Measurements from ENCODE around the gene GZMM. TPM values are rescaled to one million over a fixed set of nuclear protein-coding genes. Genes with fewer than 3 reads are reported as not detected.

GZMM gene
- total RNA-seq, 2 experiments from 2014 or later = 52.7 to 58.5 TPM

GRCh38 chr19:496112-496665 is 47.7 kb upstream of the GZMM start, which contains the start of gene MADCAM1:
TSS of gene MADCAM1 (plus strand) at chr19:496486. CDS start at chr19:496500, 14 bp downstream.
- no peaks in the 10 kb centered on the region for H3K36me3 Mint-ChIP-seq (ENCODE audit: low read depth)
- intact Hi-C loops (cut with micrococcal nuclease) = no loop called here
- POLR2A ChIA-PET = interaction anchor here (1.3 to 2.6 kb wide), 2 partner anchors 9 to 10 kb away, joined by 4 to 10 read pairs; no protein-coding TSS in a partner anchor
- H3K4me1 Mint-ChIP-seq (ENCODE audit: low read depth) = peaks cover 2% of the 10 kb centered on the region
- peaks cover 2% of the 10 kb centered on the region for H3K9me3 Mint-ChIP-seq
- H3K4me3 Mint-ChIP-seq = no peak within 1 kb of the TSS
- no peak for TF ChIP-seq CTCF (IDR thresholded peaks at IDR 0.05)
- CTCF ChIA-PET = interaction anchor here (1.3 to 3.0 kb wide), 3 partner anchors 9 to 15 kb away, joined by 7 to 22 read pairs (median 9); partner anchors contain the start of gene TPGS1
- H3K27me3 Mint-ChIP-seq = peaks cover 18% of the 10 kb centered on the region
- no peak for DNase-seq
- ATAC-seq = no peak
- no peak within 1 kb of the TSS for H3K27ac Mint-ChIP-seq

DNA sequence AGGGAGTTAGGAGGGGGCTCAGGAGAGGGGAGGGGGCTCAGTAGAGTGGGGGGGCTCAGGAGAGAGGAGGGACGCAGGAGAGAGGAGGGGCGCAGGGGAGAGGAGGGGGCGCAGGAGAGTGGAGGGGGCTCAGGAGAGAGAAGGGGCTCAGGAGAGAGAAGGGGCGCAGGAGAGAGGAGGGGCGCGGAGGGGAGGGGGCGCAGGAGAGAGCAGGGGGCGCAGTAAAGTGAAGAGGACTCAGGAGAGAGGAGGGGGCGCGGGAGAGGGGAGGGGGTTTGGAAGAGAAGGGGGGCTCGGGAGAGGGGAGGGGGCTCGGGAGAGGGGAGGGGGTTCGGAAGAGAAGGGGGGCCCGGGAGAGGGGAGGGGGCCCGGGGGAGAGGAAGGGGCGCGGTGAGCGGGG is 46.9 kb upstream of the GZMM start:
- no peak overlapping the region for H3K4me3 Mint-ChIP-seq
- intact Hi-C loops (cut with micrococcal nuclease) = no loop called here
- TF ChIP-seq CTCF (IDR thresholded peaks at IDR 0.05) = no peak
- no peak overlapping the region for H3K27ac Mint-ChIP-seq
- CTCF ChIA-PET = no interaction called here
- peaks cover 18% of the 10 kb centered on the region for H3K27me3 Mint-ChIP-seq
- no peak for DNase-seq
- no peaks in the 10 kb centered on the region for H3K36me3 Mint-ChIP-seq (ENCODE audit: low read depth)
- peaks cover 2% of the 10 kb centered on the region for H3K9me3 Mint-ChIP-seq
- peaks cover 2% of the 10 kb centered on the region for H3K4me1 Mint-ChIP-seq (ENCODE audit: low read depth)
- no peak for ATAC-seq
- POLR2A ChIA-PET = interaction anchor here (2.6 kb wide), 1 partner anchor 10 kb away, joined by 10 read pairs; no protein-coding TSS in a partner anchor

DNA sequence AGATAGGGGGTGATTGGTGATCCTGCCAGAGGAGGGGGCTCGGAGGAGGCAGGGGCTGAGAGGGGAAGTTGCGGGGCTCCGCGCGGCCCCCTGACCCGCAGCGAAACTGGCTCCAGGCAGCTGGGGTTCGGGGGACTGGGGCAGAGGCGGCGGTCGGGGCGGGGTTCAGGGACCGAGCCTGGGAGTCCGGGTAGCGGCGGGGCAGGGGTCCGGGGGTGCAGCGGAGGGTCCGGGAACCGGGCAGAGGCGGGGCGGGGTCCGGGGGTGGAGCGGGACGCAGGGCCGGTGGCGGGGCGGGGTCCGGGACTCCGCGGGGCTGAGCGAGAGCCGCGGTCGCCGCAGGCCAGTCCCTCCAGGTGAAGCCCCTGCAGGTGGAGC is 46.4 kb upstream of the GZMM start:
- Mint-ChIP-seq H3K27me3 (peaks cover 18% of the 10 kb centered on the region), H3K4me3 (no peak overlapping the region), H3K9me3 (peaks cover 2% of the 10 kb centered on the region), H3K27ac (no peak overlapping the region), H3K36me3 (ENCODE audit: low read depth) (no peaks in the 10 kb centered on the region), H3K4me1 (ENCODE audit: low read depth) (peaks cover 3% of the 10 kb centered on the region)
- ATAC-seq (no peak), DNase-seq (no peak)
- ChIA-PET CTCF (interaction anchor here (1.1 to 1.4 kb wide), 2 partner anchors 9 to 14 kb away, joined by 4 to 8 read pairs; partner anchors contain the start of gene TPGS1), POLR2A (interaction anchor here (2.6 kb wide), 1 partner anchor 9 kb away, joined by 10 read pairs; no protein-coding TSS in a partner anchor)
- no peak for TF ChIP-seq CTCF (IDR thresholded peaks at IDR 0.05)
- intact Hi-C loops (cut with micrococcal nuclease) = no loop called here

- TF ChIP-seq CTCF (IDR thresholded peaks at IDR 0.05) = no peak
- DNase-seq = no peak
- Mint-ChIP-seq H3K9me3 (peaks cover under 1% of the 10 kb centered on the region), H3K4me3 (no peak overlapping the region), H3K27ac (no peak overlapping the region), H3K36me3 (ENCODE audit: low read depth) (no peaks in the 10 kb centered on the region), H3K27me3 (peaks cover 18% of the 10 kb centered on the region), H3K4me1 (ENCODE audit: low read depth) (peaks cover 8% of the 10 kb centered on the region)
- no peak for ATAC-seq
- ChIA-PET CTCF (interaction anchor here (1.1 to 1.4 kb wide), 2 partner anchors 9 to 13 kb away, joined by 4 to 8 read pairs; partner anchors contain the start of gene TPGS1), POLR2A (interaction anchor here (2.6 kb wide), 1 partner anchor 9 kb away, joined by 10 read pairs; no protein-coding TSS in a partner anchor)
- intact Hi-C loops (cut with micrococcal nuclease) = no loop called here
Observed at GRCh38 chr19:497869-498510, 45.9 kb upstream of the GZMM start.

GRCh38 chr19:498511-498891 is 45.4 kb upstream of the GZMM start:
- DNase-seq (no peak), ATAC-seq (no peak)
- H3K36me3 Mint-ChIP-seq (ENCODE audit: low read depth) = no peaks in the 10 kb centered on the region
- peaks cover 18% of the 10 kb centered on the region for H3K27me3 Mint-ChIP-seq
- no peaks in the 10 kb centered on the region for H3K9me3 Mint-ChIP-seq
- no peak overlapping the region for H3K27ac Mint-ChIP-seq
- no peak for TF ChIP-seq CTCF (IDR thresholded peaks at IDR 0.05)
- H3K4me3 Mint-ChIP-seq = no peak overlapping the region
- peaks cover 9% of the 10 kb centered on the region for H3K4me1 Mint-ChIP-seq (ENCODE audit: low read depth)
- intact Hi-C loops (cut with micrococcal nuclease) = no loop called here
- CTCF ChIA-PET = interaction anchor here (1.1 to 1.4 kb wide), 2 partner anchors 8 to 13 kb away, joined by 4 to 8 read pairs; partner anchors contain the start of gene TPGS1
- POLR2A ChIA-PET = interaction anchor here (2.6 kb wide), 1 partner anchor 8 kb away, joined by 10 read pairs; no protein-coding TSS in a partner anchor
